GM12878 (cell line): Measurements from ENCODE around the gene BNC2. TPM values are rescaled to one million over a fixed set of nuclear protein-coding genes. Genes with fewer than 3 reads are reported as not detected.

Source experiments
- ATAC-seq: fragments of 200-7000 bp; cut with Tn5 transposase; 3 replicates; pipeline ENCODE4 v1.9.1; 2020; ENCODE audit warnings: mild to moderate bottlenecking, moderate library complexity
- BruUV-seq: library from RNA; stranded (reverse); fragments of 400-500 nt; replicated peaks from 2 replicates; lab custom pipeline; 2021; lab: Mats Ljungman, UMichigan
- CTCF ChIA-PET: fragments of 300-600 bp; sonication (Branson Sonifier 250); formaldehyde crosslinking; extraction: SDS; loops from one replicate; lab custom pipeline; 2021; ENCODE audit warnings: inconsistent platforms; lab: Yijun Ruan, JAX
- POLR2A ChIA-PET: fragments of 350-600 bp; formaldehyde crosslinking; extraction: SDS; loops from one replicate; lab custom pipeline; 2021; ENCODE audit warnings: inconsistent platforms; lab: Charles Lee
- RAD21 ChIA-PET: fragments of 300-600 bp; sonication (Branson Sonifier 250); formaldehyde crosslinking; loops from one replicate; lab custom pipeline; 2023; ENCODE audit warnings: antibody characterized with exemption; ENCODE audit not compliant: unreplicated experiment; lab: Charles Lee
- SMC1A ChIA-PET: fragments of 300-600 bp; sonication (Branson Sonifier 250); formaldehyde crosslinking; loops from one replicate; lab custom pipeline; 2023; ENCODE audit not compliant: unreplicated experiment, uncharacterized antibody; lab: Charles Lee
- DNase-seq: peaks from one replicate; pipeline ENCODE4 v3.0.0-alpha.2; 2011; ENCODE audit warnings: low read depth, low spot score
- FAIRE-seq: peaks from 3 replicates; lab custom pipeline; 2011; peaks lifted over from hg19 to GRCh38; lab: Jason Lieb, UNC
- H2AFZ ChIP-seq: 2 replicates; pipeline ENCODE4 v1.6.0; 2011; ENCODE audit warnings: low read depth, low read length, control low read depth; ENCODE audit not compliant: control insufficient read depth
- H3K27ac ChIP-seq: 2 replicates; pipeline ENCODE4 v1.5.1; 2011; ENCODE audit warnings: control low read depth; ENCODE audit not compliant: control insufficient read depth, insufficient read depth
- H3K27me3 ChIP-seq, 2 experiments: replicated peaks in 1 of 2; 2 replicates each; pipeline versions ENCODE4 v1.6.0 to v1.6.1; 2011; ENCODE audit warnings: low read length in 1 of 2; ENCODE audit not compliant: control insufficient read depth in 2 of 2, insufficient read depth in 2 of 2
- H3K36me3 ChIP-seq, 2 experiments: 2 replicates each; pipeline ENCODE4 v1.5.1; 2011; ENCODE audit warnings: low read length in 1 of 2; ENCODE audit not compliant: control insufficient read depth in 2 of 2, insufficient read depth in 2 of 2
- H3K4me1 ChIP-seq: 2 replicates; pipeline ENCODE4 v1.6.1; 2011; ENCODE audit warnings: mild to moderate bottlenecking, low read length, moderate library complexity, mixed read lengths; ENCODE audit not compliant: control insufficient read depth, insufficient read depth
- H3K4me2 ChIP-seq: 2 replicates; pipeline ENCODE4 v1.6.0; 2011; ENCODE audit warnings: control low read depth; ENCODE audit not compliant: control insufficient read depth, insufficient read depth
- H3K4me3 ChIP-seq: fragments of 200-600 bp; sonication (generic); 2 replicates; pipeline ENCODE4 v1.5.1; 2016
- H3K79me2 ChIP-seq: 2 replicates; pipeline ENCODE4 v1.6.0; 2011; ENCODE audit warnings: low read length; ENCODE audit not compliant: control insufficient read depth, insufficient read depth
- H3K9ac ChIP-seq: 2 replicates; pipeline ENCODE4 v1.8.0; 2011; ENCODE audit warnings: low read length, control low read depth, mixed read lengths; ENCODE audit not compliant: control insufficient read depth, insufficient read depth
- H3K9me3 ChIP-seq: replicated peaks from 3 replicates; pipeline ENCODE4 v1.5.1; 2011; ENCODE audit warnings: mild to moderate bottlenecking, low read length; ENCODE audit not compliant: control insufficient read depth, insufficient read depth
- H4K20me1 ChIP-seq: 2 replicates; pipeline ENCODE4 v1.6.0; 2011; ENCODE audit not compliant: control insufficient read depth, insufficient read depth
- BCL3 ChIP-seq: IDR thresholded peaks from 2 replicates; pipeline ENCODE4 v1.6.1; 2011; ENCODE audit warnings: borderline replicate concordance, low read depth, mild to moderate bottlenecking, moderate library complexity, low read length; ENCODE audit not compliant: insufficient read depth, poor library complexity, severe bottlenecking
- CTCF ChIP-seq, 3 experiments: IDR thresholded peaks in 2 of 3; conservative IDR thresholded peaks in 1 of 3; 2 replicates each; pipeline ENCODE4 v1.5.1; 2011; ENCODE audit warnings: low read depth in 3 of 3, low read length in 3 of 3, mild to moderate bottlenecking in 3 of 3, control low read depth in 2 of 3, moderate library complexity in 2 of 3, inconsistent platforms in 1 of 3, mixed read lengths in 1 of 3; ENCODE audit not compliant: control insufficient read depth in 2 of 3, insufficient read depth in 1 of 3; ENCODE audit errors: extremely low read depth in 1 of 3
- LARP7 ChIP-seq: fragments of 450-650 bp; IDR thresholded peaks from 2 replicates; pipeline ENCODE4 v1.6.1; 2017; ENCODE audit warnings: mild to moderate bottlenecking
- MTA2 ChIP-seq: fragments of 450-650 bp; IDR thresholded peaks from 2 replicates; pipeline ENCODE4 v1.6.1; 2016; ENCODE audit warnings: low read depth, mild to moderate bottlenecking, moderate library complexity
- PAX8 ChIP-seq: fragments of 450-650 bp; IDR thresholded peaks from 2 replicates; pipeline ENCODE4 v1.6.1; 2017; ENCODE audit warnings: mild to moderate bottlenecking, moderate library complexity
- WGBS: methylation state at CpG from one replicate; pipeline ENCODE4 v1.1.6; 2016; ENCODE audit warnings: low lambda C conversion rate; ENCODE audit not compliant: insufficient replicate concordance, insufficient coverage; ENCODE audit errors: missing lambda C conversion rate; 5-methylcytosine and 5-hydroxymethylcytosine counted together
- in situ Hi-C: fragments of 300-500 bp; cut with MboI; formaldehyde crosslinking; loops from 9 replicates; pipeline ENCODE4 v1.14.3; 2018; ENCODE audit warnings: mixed read lengths
- intact Hi-C: fragments of 100-400 bp; cut with micrococcal nuclease; formaldehyde crosslinking; loops from one replicate; pipeline ENCODE4 v1.14.2; 2022; ENCODE audit not compliant: unreplicated experiment
- polyA plus RNA-seq, 11 experiments: library from polyadenylated mRNA; depleted of rRNA in 4 of 11; unstranded in 6 of 11; stranded (reverse) in 5 of 11; fragments of >200 nt; fragmentation: Nextera tagmentation in 4 of 11; fragmentation: Illumina TruSeq in 1 of 11; extraction: Ambion mirVana in 4 of 11; extraction: Trizol in 1 of 11; gene quantifications; 1 replicate in 1 of 11; 2 replicates in 10 of 11; pipeline versions ENCODE4 v1.2.1 to v1.2.3, GENCODE V29; 2011 to 2016; ENCODE audit warnings: inconsistent platforms in 2 of 11, missing spikeins in 2 of 11, low read depth in 1 of 11
- total RNA-seq, 4 experiments: library from RNA; depleted of rRNA in 3 of 4; stranded (reverse); fragments of >200 nt in 3 of 4; fragmentation: Illumina TruSeq in 1 of 4; extraction: Trizol in 1 of 4; gene quantifications; 2 replicates each; pipeline versions ENCODE4 v1.2.1 to v1.2.3, GENCODE V29; 2013 to 2021

Gene BNC2
- total and polyA plus RNA-seq, 10 of the 15 experiments (the other 5 are each of a cell fraction or from before 2014, with no cell fraction given) = 0.05 to 14.5 (median 0.26) TPM

GRCh38 chr9:16418721-16419120 is 451.7 kb downstream of the BNC2 start:
- no peak for FAIRE-seq
- H3K79me2 ChIP-seq = no peaks in the 10 kb centered on the region
- H3K9me3 ChIP-seq = no peaks in the 10 kb centered on the region
- intact Hi-C loops (no loop called here), in situ Hi-C loops (no loop called here)
- H3K4me1 ChIP-seq = no peaks in the 10 kb centered on the region
- POLR2A ChIA-PET = no interaction called here
- TF ChIP-seq MTA2 = no peak
- no peak for TF ChIP-seq PAX8
- TF ChIP-seq BCL3 = no peak
- no peak for TF ChIP-seq LARP7
- no peak for TF ChIP-seq CTCF (IDR thresholded peaks at IDR 0.05 in 2 of 3, conservative IDR thresholded peaks at IDR 0.05 in 1 of 3; ENCODE audit: control insufficient read depth in 2 of 3, extremely low read depth in 1 of 3, insufficient read depth in 1 of 3, low read depth in 3 of 3, low read length in 3 of 3)
- no peak overlapping the region for H3K4me2 ChIP-seq
- H3K27ac ChIP-seq = no peak overlapping the region
- H4K20me1 ChIP-seq = no peaks in the 10 kb centered on the region
- no peak overlapping the region for H2AFZ ChIP-seq
- no peak overlapping the region for H3K4me3 ChIP-seq
- CTCF ChIA-PET = no interaction called here
- SMC1A ChIA-PET = interaction anchor here (0.9 kb wide), 1 partner anchor 124 kb away, joined by 3 read pairs; no protein-coding TSS in a partner anchor
- no peak overlapping the region for H3K9ac ChIP-seq
- no peak for DNase-seq
- 39% methylated on average over 6 of the region's 6 CpGs for WGBS
- no peaks in the 10 kb centered on the region for H3K36me3 ChIP-seq
- ATAC-seq = no peak
- RAD21 ChIA-PET = no interaction called here
- H3K27me3 ChIP-seq = no peaks in the 10 kb centered on the region
- BruUV-seq = no TSS peak
